Urinary bladder (tissue), 4 donors: ENCODE data around the gene PVR. TPM values are rescaled to one million over a fixed set of nuclear protein-coding genes. Genes with fewer than 3 reads are reported as not detected.
"Not testable (repeated sequence)": the region's sequence is repeated elsewhere in the genome, so short reads cannot be mapped to it uniquely, and the experiment has no call there.

ENCODE experiments used
- DNase-seq: peaks from one replicate; pipeline ENCODE4 v3.0.0-alpha.2; 2015; ENCODE audit errors: extremely low spot score
- H3K27ac ChIP-seq: one replicate; pipeline ENCODE4 v1.5.1; 2013; ENCODE audit warnings: low read depth, mild to moderate bottlenecking, moderate library complexity
- H3K36me3 ChIP-seq: one replicate; pipeline ENCODE4 v1.6.1; 2013; ENCODE audit warnings: mild to moderate bottlenecking, moderate library complexity; ENCODE audit not compliant: insufficient read depth
- H3K4me1 ChIP-seq: one replicate; pipeline ENCODE4 v1.6.1; 2013; ENCODE audit warnings: mild to moderate bottlenecking, moderate library complexity; ENCODE audit not compliant: insufficient read depth
- H3K4me3 ChIP-seq: one replicate; pipeline ENCODE4 v1.5.1; 2013; ENCODE audit warnings: low read depth, low read length
- WGBS: extraction: QIAGEN DNeasy Blood & Tissue Kit; methylation state at CpG from one replicate; pipeline ENCODE4 v1.1.7; 2013; 5-methylcytosine and 5-hydroxymethylcytosine counted together
- polyA plus RNA-seq: library from polyadenylated mRNA; stranded (reverse); fragments of 200-250 nt; gene quantifications from one replicate; pipeline ENCODE4 v1.2.3, GENCODE V29; 2013
- total RNA-seq: library from RNA; depleted of rRNA; stranded (reverse); fragments of >200 nt; gene quantifications from one replicate; pipeline ENCODE4 v1.2.3, GENCODE V29; 2014
- donor health status: healthy with polysubstance abuse.
- donor health status: healthy.

PVR gene
- total and polyA plus RNA-seq, 2 donors, result 19.3 to 21.3 TPM

- DNase-seq, result no peak
- no peaks in the 10 kb centered on the region for H3K4me1 ChIP-seq
- WGBS, result 64% methylated on average over 7 of the region's 7 CpGs
- H3K4me3 ChIP-seq, result no peak overlapping the region
- no peak overlapping the region for H3K27ac ChIP-seq
- H3K36me3 ChIP-seq, result no peaks in the 10 kb centered on the region
Measured at GRCh38 chr19:44662691-44663385, 19.1 kb downstream of the PVR start.

GRCh38 chr19:44663996-44664395 lies 20.3 kb downstream of the PVR start:
- Histone ChIP-seq H3K4me1 (no peaks in the 10 kb centered on the region), H3K27ac (no peak overlapping the region), H3K4me3 (no peak overlapping the region), H3K36me3 (no peaks in the 10 kb centered on the region)
- no peak for DNase-seq
- WGBS, result 97% methylated on average over 5 of the region's 5 CpGs

GRCh38 chr19:44664976-44665375 lies 21.3 kb downstream of the PVR start:
- no peak overlapping the region for H3K27ac ChIP-seq
- 94% methylated on average over 10 of the region's 10 CpGs for WGBS
- no peak for DNase-seq
- no peaks in the 10 kb centered on the region for H3K36me3 ChIP-seq
- no peak overlapping the region for H3K4me3 ChIP-seq
- no peaks in the 10 kb centered on the region for H3K4me1 ChIP-seq

GRCh38 chr19:44666852-44667556 lies 23.3 kb downstream of the PVR start:
- Histone ChIP-seq H3K36me3 (no peaks in the 10 kb centered on the region), H3K4me3 (no peak overlapping the region), H3K27ac (no peak overlapping the region), H3K4me1 (no peaks in the 10 kb centered on the region)
- WGBS, result 85% methylated on average over 7 of the region's 7 CpGs
- no peak for DNase-seq

GRCh38 chr19:44668985-44669764 lies 25.5 kb downstream of the PVR start:
- Histone ChIP-seq H3K4me3 (no peak overlapping the region), H3K4me1 (no peaks in the 10 kb centered on the region), H3K36me3 (no peaks in the 10 kb centered on the region), H3K27ac (no peak overlapping the region)
- WGBS, result 89% methylated on average over 2 of the region's 2 CpGs
- no peak for DNase-seq

GRCh38 chr19:44670027-44670426 lies 26.3 kb downstream of the PVR start:
- H3K27ac ChIP-seq, H3K36me3 ChIP-seq, H3K4me1 ChIP-seq, H3K4me3 ChIP-seq, DNase-seq: not testable (repeated sequence)
- WGBS, result 95% methylated on average over 2 of the region's 2 CpGs

- no peak within 1 kb of the TSS for H3K27ac ChIP-seq
- WGBS, result 84% methylated on average over 2 of the region's 2 CpGs
- H3K4me1 ChIP-seq, result no peaks in the 10 kb centered on the region
- H3K4me3 ChIP-seq, result no peak within 1 kb of the TSS
- no peaks in the 10 kb centered on the region for H3K36me3 ChIP-seq
- no peak for DNase-seq
Measured at GRCh38 chr19:44671400-44671799, 27.7 kb downstream of the PVR start, which contains the start of gene CEACAM19. TSS of gene CEACAM19 (plus strand) at chr19:44671482. CDS start at chr19:44671932, 450 bp downstream.

GRCh38 chr19:44672226-44672625 lies 28.5 kb downstream of the PVR start:
- H3K4me1 ChIP-seq, result no peaks in the 10 kb centered on the region
- H3K4me3 ChIP-seq, result no peak overlapping the region
- no peak overlapping the region for H3K27ac ChIP-seq
- 81% methylated on average over 1 of the region's 1 CpG for whole genome bisulfite sequencing
- no peak for DNase-seq
- H3K36me3 ChIP-seq, result no peaks in the 10 kb centered on the region

- no peaks in the 10 kb centered on the region for H3K4me1 ChIP-seq
- WGBS, result 93% methylated on average over 4 of the region's 4 CpGs
- H3K36me3 ChIP-seq, result no peaks in the 10 kb centered on the region
- H3K27ac ChIP-seq, result no peak overlapping the region
- no peak for DNase-seq
- H3K4me3 ChIP-seq, result no peak overlapping the region
Measured at GRCh38 chr19:44673510-44673909, 29.8 kb downstream of the PVR start.

GRCh38 chr19:44675521-44675920 lies 31.8 kb downstream of the PVR start:
- no peak for DNase-seq
- Histone ChIP-seq H3K4me3 (no peak overlapping the region), H3K27ac (no peak overlapping the region), H3K36me3 (no peaks in the 10 kb centered on the region), H3K4me1 (no peaks in the 10 kb centered on the region)
- 83% methylated on average over 6 of the region's 6 CpGs for WGBS

GRCh38 chr19:44677019-44677811 lies 33.5 kb downstream of the PVR start:
- Histone ChIP-seq H3K27ac (no peak overlapping the region), H3K4me3 (no peak overlapping the region), H3K36me3 (no peaks in the 10 kb centered on the region), H3K4me1 (no peaks in the 10 kb centered on the region)
- DNase-seq, result no peak
- 64% methylated on average over 8 of the region's 8 CpGs for WGBS

- DNase-seq, result no peak
- Histone ChIP-seq H3K36me3 (no peaks in the 10 kb centered on the region), H3K4me1 (no peaks in the 10 kb centered on the region), H3K4me3 (no peak overlapping the region), H3K27ac (no peak overlapping the region)
Measured at GRCh38 chr19:44680536-44680935, 36.8 kb downstream of the PVR start.
